Osteocyte (in vitro differentiated cells): ENCODE results near the gene MAP7. TPM values are rescaled to one million over a fixed set of nuclear protein-coding genes. Genes with fewer than 3 reads are reported as not detected.

Experiments used
- DNase-seq: peaks from one replicate; pipeline ENCODE4 v3.0.0; 2021; ENCODE audit warnings: mixed read lengths; ENCODE audit not compliant: unreplicated experiment; ENCODE audit errors: extremely low spot score
- H3K27ac Mint-ChIP-seq: one replicate; pipeline ENCODE4 v1.8.0; 2021; ENCODE audit warnings: mild to moderate bottlenecking, mixed read lengths; ENCODE audit not compliant: unreplicated experiment
- H3K27me3 Mint-ChIP-seq: one replicate; pipeline ENCODE4 v1.8.0; 2021; ENCODE audit warnings: mixed read lengths; ENCODE audit not compliant: unreplicated experiment
- H3K36me3 Mint-ChIP-seq: one replicate; pipeline ENCODE4 v1.8.0; 2021; ENCODE audit warnings: mixed read lengths; ENCODE audit not compliant: unreplicated experiment
- H3K4me1 Mint-ChIP-seq: one replicate; pipeline ENCODE4 v1.8.0; 2021; ENCODE audit warnings: mixed read lengths; ENCODE audit not compliant: unreplicated experiment
- H3K4me3 Mint-ChIP-seq: one replicate; pipeline ENCODE4 v1.8.0; 2021; ENCODE audit warnings: mild to moderate bottlenecking, moderate library complexity, mixed read lengths; ENCODE audit not compliant: unreplicated experiment
- H3K9me3 Mint-ChIP-seq: one replicate; pipeline ENCODE4 v1.8.0; 2021; ENCODE audit warnings: mixed read lengths; ENCODE audit not compliant: unreplicated experiment
- CTCF ChIP-seq: fragments of 200-600 bp; sonication (generic); IDR thresholded peaks from 2 replicates; pipeline ENCODE4 v1.5.0; 2021; ENCODE audit warnings: antibody characterized with exemption, mild to moderate bottlenecking, moderate library complexity
- total RNA-seq: library from RNA; stranded (reverse); gene quantifications from 2 replicates; pipeline ENCODE4 v1.2.1, GENCODE V29; 2021

Gene MAP7
- total RNA-seq, 1 donor from 2014 or later, result 0.38 TPM

- Mint-ChIP-seq H3K4me1 (no peaks in the 10 kb centered on the region), H3K27me3 (peaks cover 17% of the 10 kb centered on the region), H3K36me3 (no peaks in the 10 kb centered on the region), H3K4me3 (no peak overlapping the region), H3K9me3 (no peaks in the 10 kb centered on the region), H3K27ac (no peak overlapping the region)
- DNase-seq, result no peak
- no peak for TF ChIP-seq CTCF
Measured at GRCh38 chr6:136410201-136411024, 139.8 kb downstream of the MAP7 start.

GRCh38 chr6:136409597-136409996 is 140.6 kb downstream of the MAP7 start:
- H3K4me3 Mint-ChIP-seq, result no peak overlapping the region
- no peak for DNase-seq
- no peak overlapping the region for H3K27ac Mint-ChIP-seq
- no peaks in the 10 kb centered on the region for H3K9me3 Mint-ChIP-seq
- H3K27me3 Mint-ChIP-seq, result peaks cover 21% of the 10 kb centered on the region
- no peaks in the 10 kb centered on the region for H3K36me3 Mint-ChIP-seq
- no peaks in the 10 kb centered on the region for H3K4me1 Mint-ChIP-seq
- TF ChIP-seq CTCF, result no peak

GRCh38 chr6:136408204-136408603 is 142.0 kb downstream of the MAP7 start:
- TF ChIP-seq CTCF, result no peak
- Mint-ChIP-seq H3K27ac (no peak overlapping the region), H3K4me1 (no peaks in the 10 kb centered on the region), H3K27me3 (peaks cover 21% of the 10 kb centered on the region), H3K36me3 (no peaks in the 10 kb centered on the region), H3K9me3 (no peaks in the 10 kb centered on the region), H3K4me3 (no peak overlapping the region)
- no peak for DNase-seq

- no peak overlapping the region for H3K27ac Mint-ChIP-seq
- TF ChIP-seq CTCF, result no peak
- H3K4me3 Mint-ChIP-seq, result no peak overlapping the region
- no peaks in the 10 kb centered on the region for H3K9me3 Mint-ChIP-seq
- no peaks in the 10 kb centered on the region for H3K36me3 Mint-ChIP-seq
- H3K4me1 Mint-ChIP-seq, result no peaks in the 10 kb centered on the region
- no peak for DNase-seq
- H3K27me3 Mint-ChIP-seq, result peaks cover 19% of the 10 kb centered on the region
Measured at GRCh38 chr6:136405420-136406029, 144.7 kb downstream of the MAP7 start.

- no peak for DNase-seq
- Mint-ChIP-seq H3K36me3 (no peaks in the 10 kb centered on the region), H3K4me3 (no peak overlapping the region), H3K27ac (no peak overlapping the region), H3K9me3 (no peaks in the 10 kb centered on the region), H3K27me3 (peaks cover 15% of the 10 kb centered on the region), H3K4me1 (no peaks in the 10 kb centered on the region)
- TF ChIP-seq CTCF, result no peak
Measured at GRCh38 chr6:136404627-136405419, 145.4 kb downstream of the MAP7 start.
